ENCODE measurements around the gene RAD18.

Gene RAD18

DNA sequence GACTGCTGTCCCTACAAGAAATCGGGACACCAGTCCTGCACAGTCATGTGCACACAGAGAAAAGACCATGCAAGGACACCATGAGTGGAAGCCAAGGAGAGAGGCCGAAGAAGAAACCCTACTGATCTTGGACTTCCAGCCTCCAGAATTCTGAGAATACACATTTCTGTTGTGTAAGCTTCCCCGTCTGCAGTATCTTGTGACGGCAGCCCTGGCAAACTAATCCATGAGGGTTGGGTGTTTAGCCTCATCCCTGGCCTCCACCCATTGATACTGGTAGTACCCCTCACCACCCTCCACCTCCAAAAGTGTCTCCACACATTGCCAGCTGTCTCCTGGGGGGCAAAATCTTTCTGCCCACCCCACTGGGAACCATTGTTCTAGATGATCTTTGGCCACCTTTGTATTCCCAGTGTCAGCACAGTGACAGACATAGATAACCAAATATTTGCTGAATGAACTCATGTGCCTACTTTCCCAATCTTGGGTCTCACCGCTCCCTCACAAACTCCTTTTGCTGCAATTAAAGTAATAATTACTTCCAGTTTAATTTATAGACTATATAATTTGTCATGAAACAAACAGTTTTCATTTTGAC, 83.8 kb downstream of the RAD18 start:
- TF ChIP-seq, protein P1, sequence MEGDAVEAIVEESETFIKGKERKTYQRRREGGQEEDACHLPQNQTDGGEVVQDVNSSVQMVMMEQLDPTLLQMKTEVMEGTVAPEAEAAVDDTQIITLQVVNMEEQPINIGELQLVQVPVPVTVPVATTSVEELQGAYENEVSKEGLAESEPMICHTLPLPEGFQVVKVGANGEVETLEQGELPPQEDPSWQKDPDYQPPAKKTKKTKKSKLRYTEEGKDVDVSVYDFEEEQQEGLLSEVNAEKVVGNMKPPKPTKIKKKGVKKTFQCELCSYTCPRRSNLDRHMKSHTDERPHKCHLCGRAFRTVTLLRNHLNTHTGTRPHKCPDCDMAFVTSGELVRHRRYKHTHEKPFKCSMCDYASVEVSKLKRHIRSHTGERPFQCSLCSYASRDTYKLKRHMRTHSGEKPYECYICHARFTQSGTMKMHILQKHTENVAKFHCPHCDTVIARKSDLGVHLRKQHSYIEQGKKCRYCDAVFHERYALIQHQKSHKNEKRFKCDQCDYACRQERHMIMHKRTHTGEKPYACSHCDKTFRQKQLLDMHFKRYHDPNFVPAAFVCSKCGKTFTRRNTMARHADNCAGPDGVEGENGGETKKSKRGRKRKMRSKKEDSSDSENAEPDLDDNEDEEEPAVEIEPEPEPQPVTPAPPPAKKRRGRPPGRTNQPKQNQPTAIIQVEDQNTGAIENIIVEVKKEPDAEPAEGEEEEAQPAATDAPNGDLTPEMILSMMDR (IDR thresholded peaks at IDR 0.05; ENCODE audit: low read depth, low read length), result no peak
- H3K4me3 ChIP-seq (ENCODE audit: low read depth, low read length), result no peak overlapping the region

DNA sequence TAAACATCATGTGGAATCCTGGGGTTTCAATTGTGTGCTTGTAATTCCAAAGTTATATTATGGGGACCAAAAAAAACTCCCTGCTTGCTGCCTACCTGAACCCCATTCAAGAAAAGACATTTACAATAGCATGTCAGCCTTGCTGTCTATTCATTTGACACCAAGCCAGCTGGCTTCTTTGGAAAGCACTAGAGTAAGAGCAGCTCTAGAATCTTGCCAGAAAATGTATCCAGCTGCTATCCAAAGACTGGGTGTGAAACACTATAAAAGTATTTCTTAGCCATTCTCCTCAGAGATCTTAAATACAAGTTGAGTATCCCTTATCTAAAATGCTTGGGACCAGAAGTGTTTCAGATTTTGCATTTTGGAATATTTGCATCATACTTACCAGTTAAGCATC, 87.4 kb downstream of the RAD18 start:
- TF ChIP-seq, protein P1 (IDR thresholded peaks at IDR 0.05; ENCODE audit: low read depth, low read length), result no peak
- H3K4me3 ChIP-seq (ENCODE audit: low read depth, low read length), result no peak overlapping the region

DNA sequence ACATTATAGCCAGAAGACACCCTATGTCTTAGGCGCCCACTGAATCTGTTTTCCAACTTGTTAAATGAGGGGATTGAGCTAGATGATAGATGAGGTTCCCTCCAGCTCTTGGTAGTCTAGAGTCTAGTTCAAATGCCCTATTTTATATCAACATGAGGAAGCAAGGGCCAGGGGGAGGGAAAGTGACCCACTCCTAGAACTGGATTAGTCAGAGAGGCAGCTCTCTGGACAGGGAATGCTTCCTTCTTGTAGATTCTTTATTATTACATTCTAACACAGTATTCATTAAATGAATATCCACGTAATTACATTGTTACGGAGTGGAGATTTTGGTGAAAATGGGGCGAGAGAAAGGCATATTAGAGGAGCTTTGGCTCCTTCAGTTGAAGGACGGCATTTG, 89.5 kb downstream of the RAD18 start:
- TF ChIP-seq, protein P1 (IDR thresholded peaks at IDR 0.05; ENCODE audit: low read depth, low read length), result no peak
- H3K4me3 ChIP-seq (ENCODE audit: low read depth, low read length), result no peak overlapping the region

DNA sequence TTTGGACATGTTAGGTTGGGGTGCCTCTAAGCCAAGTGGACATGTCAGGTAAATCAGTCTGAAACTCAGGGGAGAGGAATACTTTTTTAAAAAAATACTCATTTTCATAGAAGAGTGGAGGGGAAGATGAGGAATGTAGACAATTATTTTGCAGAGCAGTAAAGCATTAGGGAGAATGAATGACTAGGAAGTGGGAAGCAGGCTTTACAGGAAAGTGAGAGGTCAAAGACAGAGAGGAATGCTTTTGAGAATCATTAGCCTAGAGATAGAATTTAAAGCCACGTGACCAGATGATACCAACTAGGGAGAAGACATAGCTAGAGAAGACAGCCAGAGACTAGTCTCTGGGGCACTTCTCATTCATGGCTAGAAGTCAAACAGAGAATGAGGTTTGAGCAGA, 91.0 kb downstream of the RAD18 start:
- TF ChIP-seq, protein P1 (IDR thresholded peaks at IDR 0.05; ENCODE audit: low read depth, low read length), result no peak
- H3K4me3 ChIP-seq (ENCODE audit: low read depth, low read length), result no peak overlapping the region

DNA sequence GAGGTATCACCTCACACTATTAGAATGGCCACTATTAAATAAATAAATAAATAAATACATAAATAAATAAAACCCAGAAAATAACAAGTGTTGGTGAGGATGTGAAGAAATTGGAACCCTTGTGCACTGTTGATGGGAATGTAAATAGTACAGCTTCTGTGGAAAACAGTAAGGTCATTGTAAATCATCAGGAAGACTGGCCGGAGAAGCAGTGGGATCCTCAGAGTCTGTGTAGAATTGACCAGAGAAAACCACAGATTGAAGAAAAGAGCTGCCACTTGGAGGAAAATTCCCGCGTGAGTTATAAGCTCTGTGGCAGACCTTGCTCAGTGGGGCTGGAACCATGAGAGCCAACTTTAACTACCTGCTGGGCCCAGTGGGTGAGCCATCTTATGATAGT, 92.0 kb downstream of the RAD18 start:
- TF ChIP-seq, protein P1 (IDR thresholded peaks at IDR 0.05; ENCODE audit: low read depth, low read length), result no peak
- no peak overlapping the region for H3K4me3 ChIP-seq (ENCODE audit: low read depth, low read length)

DNA sequence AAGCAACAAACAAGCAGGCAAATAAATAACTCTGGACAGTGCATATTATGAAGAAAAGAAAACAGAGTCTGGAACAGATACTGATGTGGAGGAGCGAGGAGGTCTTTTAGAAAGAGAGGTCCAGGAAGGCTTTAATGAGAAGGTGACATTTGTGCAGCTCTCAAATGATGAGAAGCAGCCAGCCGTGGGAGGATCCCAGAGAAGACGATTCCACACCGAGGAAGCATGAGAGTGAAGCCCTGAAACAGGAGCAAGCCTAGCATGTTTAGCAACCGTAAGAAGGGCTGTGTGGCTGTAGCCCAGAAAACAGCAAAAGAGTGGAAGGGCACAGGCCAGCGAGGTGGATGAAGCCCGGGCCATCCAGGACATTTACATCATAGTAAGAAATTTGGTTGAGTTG, 93.1 kb downstream of the RAD18 start:
- TF ChIP-seq, protein P1 (IDR thresholded peaks at IDR 0.05; ENCODE audit: low read depth, low read length), result no peak
- H3K4me3 ChIP-seq (ENCODE audit: low read depth, low read length), result no peak overlapping the region

DNA sequence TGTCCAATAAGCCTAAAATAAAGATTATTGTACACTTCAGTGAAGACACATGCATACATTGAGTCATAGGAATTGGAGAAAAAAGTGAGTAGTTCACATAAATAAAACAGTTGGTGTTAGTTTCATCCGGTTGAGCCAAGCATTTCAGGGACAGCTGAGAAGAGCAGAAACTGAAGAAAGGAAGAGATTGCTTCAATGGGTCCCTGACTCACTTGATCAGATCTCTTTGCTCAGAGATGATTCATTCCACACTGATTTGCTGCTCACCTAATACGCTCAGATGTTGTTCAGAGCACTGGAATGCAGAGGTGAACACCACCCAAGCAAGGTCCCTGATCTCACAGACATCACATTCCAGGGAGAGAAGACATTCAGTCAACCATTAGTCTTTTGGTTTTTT, 93.7 kb downstream of the RAD18 start:
- H3K4me3 ChIP-seq (ENCODE audit: low read depth, low read length), result no peak overlapping the region
- TF ChIP-seq, protein P1 (IDR thresholded peaks at IDR 0.05; ENCODE audit: low read depth, low read length), result no peak

All from WI38 (cell line).